GM10248 (cell line): ENCODE measurements around the gene ZNHIT6.

ENCODE experiments used
- CTCF ChIA-PET: fragments of 300-600 bp; sonication (Branson Sonifier 250); formaldehyde crosslinking; extraction: SDS; loops from one replicate; lab custom pipeline; 2021; ENCODE audit warnings: antibody characterized with exemption; lab: Yijun Ruan, JAX
- POLR2A ChIA-PET: fragments of 350-650 bp; sonication (Branson Sonifier 250); formaldehyde crosslinking; extraction: SDS; loops from one replicate; lab custom pipeline; 2020; ENCODE audit warnings: antibody characterized with exemption; lab: Yijun Ruan, JAX
- DNase-seq: peaks from one replicate; pipeline ENCODE4 v3.0.0; 2012; ENCODE audit errors: extremely low spot score
- CTCF ChIP-seq: IDR thresholded peaks from 2 replicates; pipeline ENCODE4 v1.5.1; 2012; ENCODE audit warnings: mild to moderate bottlenecking, low read depth; ENCODE audit errors: extremely low read depth, missing control alignments, control extremely low read depth

The ZNHIT6 gene

GRCh38 chr1:85616736-85617135 is 91.5 kb downstream of the ZNHIT6 start:
- no peak for TF ChIP-seq CTCF
- no peak for DNase-seq
- CTCF ChIA-PET, result interaction anchor here (1.4 kb wide), 1 partner anchor 9 kb away, joined by 4 read pairs; no protein-coding TSS in a partner anchor
- POLR2A ChIA-PET, result no interaction called here

GRCh38 chr1:85616364-85616705 is 91.9 kb downstream of the ZNHIT6 start:
- no peak for DNase-seq
- TF ChIP-seq CTCF, result no peak
- ChIA-PET POLR2A (no interaction called here), CTCF (interaction anchor here (1.4 kb wide), 1 partner anchor 9 kb away, joined by 4 read pairs; no protein-coding TSS in a partner anchor)

- DNase-seq, result no peak
- ChIA-PET POLR2A (no interaction called here), CTCF (interaction anchor here (1.6 kb wide), 1 partner anchor 19 kb away, joined by 3 read pairs; no protein-coding TSS in a partner anchor)
- TF ChIP-seq CTCF, result no peak
Measured at GRCh38 chr1:85615586-85616363, 92.5 kb downstream of the ZNHIT6 start.

- ChIA-PET CTCF (interaction anchor here (1.1 to 1.8 kb wide), 3 partner anchors 10 to 404 kb away, joined by 3 to 4 read pairs (median 3); partner anchors contain the start of gene CCN1), POLR2A (no interaction called here)
- TF ChIP-seq CTCF, result no peak
- no peak for DNase-seq
Measured at GRCh38 chr1:85612704-85613361, 95.4 kb downstream of the ZNHIT6 start.

- ChIA-PET CTCF (interaction anchor here (1.7 to 1.8 kb wide), 2 partner anchors 18 to 31 kb away, joined by 3 to 4 read pairs; partner anchors contain the start of gene CCN1), POLR2A (no interaction called here)
- no peak for TF ChIP-seq CTCF
- no peak for DNase-seq
Measured at GRCh38 chr1:85611856-85612255, 96.4 kb downstream of the ZNHIT6 start.

- no peak for DNase-seq
- TF ChIP-seq CTCF, result no peak
- ChIA-PET POLR2A (no interaction called here), CTCF (interaction anchor here (1.7 kb wide), 1 partner anchor 19 kb away, joined by 4 read pairs; no protein-coding TSS in a partner anchor)
Measured at GRCh38 chr1:85611425-85611824, 96.8 kb downstream of the ZNHIT6 start.
